Stimulated activated CD4-positive, alpha-beta T cell treated with anti-CD3 and anti-CD28 coated beads, Interleukin-2, amount 100 ng/mL, for 24 hours (primary cell): Measurements from ENCODE around the gene C1QTNF8.
"Not testable (repeated sequence)": the region's sequence is repeated elsewhere in the genome, so short reads cannot be mapped to it uniquely, and the experiment has no call there.

ENCODE experiments used
- DNase-seq, 2 donors: peaks; one replicate each; pipeline ENCODE4 v3.0.0-alpha.2; 2020

Gene C1QTNF8

DNA sequence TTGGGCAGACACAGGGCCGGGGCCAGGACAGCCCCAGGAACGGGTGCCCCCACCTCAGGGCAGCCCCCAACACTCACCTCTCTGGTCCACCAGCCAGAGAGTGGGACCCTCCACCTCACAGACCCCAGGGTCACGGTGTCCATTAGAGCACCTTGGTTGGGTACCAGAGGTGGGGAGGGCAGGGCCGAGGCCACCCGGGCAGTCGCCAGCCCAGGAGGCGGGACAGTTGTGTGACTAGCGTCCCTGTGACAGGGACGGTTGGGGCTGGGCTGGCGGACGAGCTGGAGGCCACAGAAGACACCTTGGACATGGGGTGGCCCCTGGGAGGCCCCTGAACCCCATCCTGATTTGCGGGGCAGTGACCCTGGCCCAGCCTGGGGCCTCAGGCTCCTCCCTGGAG is 11.7 kb upstream of the C1QTNF8 start:
- no peak for DNase-seq

GRCh38 chr16:1107141-1107540 is 11.1 kb upstream of the C1QTNF8 start:
- no peak for DNase-seq

GRCh38 chr16:1106659-1107058 is 10.6 kb upstream of the C1QTNF8 start:
- DNase-seq, result no peak

- peak; percentile 54 to 65 for DNase-seq
These were observed 10.0 kb upstream of the C1QTNF8 start for GRCh38 chr16:1105888-1106620.

GRCh38 chr16:1103636-1103980 is 7.6 kb upstream of the C1QTNF8 start:
- DNase-seq, result no peak

GRCh38 chr16:1102921-1103635 is 7.0 kb upstream of the C1QTNF8 start:
- DNase-seq, result peak; percentile 78 to 81

GRCh38 chr16:1102333-1102700 is 6.3 kb upstream of the C1QTNF8 start:
- DNase-seq, result no peak

DNA sequence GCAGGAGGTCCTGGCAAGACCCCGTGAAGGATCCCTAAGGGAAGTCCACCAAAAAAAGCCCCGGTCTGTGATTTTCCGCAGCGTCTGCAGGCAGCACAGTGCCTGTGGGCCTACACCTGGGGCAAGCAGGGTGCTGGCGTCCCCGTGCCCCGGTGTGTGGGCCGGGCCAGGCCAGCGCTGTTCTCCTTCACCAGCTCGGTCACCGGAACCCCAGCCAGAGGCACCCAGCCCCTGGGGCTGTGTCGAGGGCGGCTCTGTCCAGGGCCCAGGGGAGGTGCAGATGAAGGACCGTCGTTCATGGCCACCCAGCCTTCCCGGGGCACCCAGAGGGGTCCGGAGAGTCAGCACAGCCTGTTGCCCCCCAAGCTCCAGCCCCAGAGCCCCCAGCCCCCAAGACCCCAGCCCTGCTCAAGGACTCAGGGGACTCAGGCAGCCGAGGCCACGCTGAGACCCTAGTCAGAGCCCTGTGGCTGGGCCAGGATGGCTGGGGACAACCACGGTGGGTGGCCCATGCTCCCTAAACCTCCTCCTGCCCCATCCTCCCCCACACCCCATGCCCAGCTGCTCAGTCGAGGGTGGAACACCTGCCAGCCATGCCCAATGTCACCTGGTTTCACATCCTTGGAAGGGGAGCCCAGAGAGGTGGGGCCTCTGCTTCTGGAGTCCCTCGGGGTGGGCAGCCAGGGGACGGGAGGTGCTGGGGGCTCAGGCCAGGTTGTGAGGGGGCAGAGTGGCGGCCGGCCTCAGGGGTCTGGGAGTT is 5.7 kb upstream of the C1QTNF8 start:
- no peak for DNase-seq

DNA sequence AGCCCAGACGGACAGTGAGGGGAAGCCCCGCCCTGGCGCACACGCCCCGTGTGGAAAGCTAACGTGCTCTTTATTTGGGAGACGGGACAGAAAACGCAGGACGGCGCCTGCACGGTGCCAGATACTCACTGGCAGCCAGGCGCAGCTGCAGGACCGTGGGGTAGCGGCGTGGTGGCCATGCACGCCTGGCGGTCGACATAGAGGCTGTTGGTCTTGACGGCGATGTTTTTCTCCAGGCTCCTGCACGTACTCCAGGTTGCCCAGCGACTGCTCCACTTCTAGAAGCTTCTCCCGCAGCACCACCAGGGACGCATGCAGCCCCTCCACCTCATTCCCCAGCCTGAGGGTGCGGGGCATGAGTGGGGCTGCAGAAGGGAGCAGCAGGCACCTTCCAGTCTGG is 5.1 kb upstream of the C1QTNF8 start:
- no peak for DNase-seq

- DNase-seq, result no peak
These were observed 4.2 kb upstream of the C1QTNF8 start for GRCh38 chr16:1100084-1100800.

DNA sequence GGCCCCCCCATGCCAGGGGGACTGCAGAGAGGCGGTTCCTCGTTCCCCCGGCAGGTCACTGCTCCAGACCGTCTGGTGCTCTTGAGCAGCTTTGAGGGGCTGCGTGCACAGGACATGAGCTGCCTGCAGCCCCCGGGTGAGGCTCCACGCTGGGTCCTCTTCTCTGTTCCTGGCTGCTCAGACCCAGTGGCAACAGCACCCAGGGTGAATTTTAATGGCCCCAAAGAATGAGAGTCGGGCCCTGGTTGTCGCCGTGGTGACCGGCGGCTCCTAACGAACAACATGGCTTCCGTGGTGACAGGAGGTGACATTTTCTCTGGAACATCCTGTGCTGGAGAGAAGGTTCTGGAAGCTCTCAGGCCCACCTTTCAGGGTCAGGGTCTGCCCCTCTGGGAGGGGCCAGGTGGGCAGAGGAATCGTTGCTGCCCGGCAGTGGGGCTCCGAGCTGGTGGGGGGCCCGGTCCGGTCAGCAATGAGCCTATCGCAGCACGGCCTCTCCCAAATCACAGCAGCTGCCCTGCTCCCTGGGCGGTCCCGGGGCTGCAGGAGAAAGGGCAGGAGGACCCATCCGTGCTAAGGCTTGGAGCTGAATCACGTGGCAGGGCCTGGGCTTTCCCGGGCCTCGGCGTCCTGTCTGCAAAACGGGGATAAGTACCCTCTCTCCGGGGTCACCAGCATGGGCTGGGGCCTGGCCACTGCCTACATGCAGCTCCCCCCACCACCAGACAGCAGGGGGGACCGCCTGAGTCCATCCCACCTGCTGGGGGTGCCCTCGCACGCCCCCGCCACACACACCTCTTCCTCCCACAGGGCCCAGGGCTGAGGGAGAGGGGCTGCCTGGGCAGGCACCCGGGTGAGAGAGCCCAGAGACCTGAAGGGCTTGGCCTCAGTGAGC is 3.4 kb upstream of the C1QTNF8 start:
- DNase-seq, result no peak

DNA sequence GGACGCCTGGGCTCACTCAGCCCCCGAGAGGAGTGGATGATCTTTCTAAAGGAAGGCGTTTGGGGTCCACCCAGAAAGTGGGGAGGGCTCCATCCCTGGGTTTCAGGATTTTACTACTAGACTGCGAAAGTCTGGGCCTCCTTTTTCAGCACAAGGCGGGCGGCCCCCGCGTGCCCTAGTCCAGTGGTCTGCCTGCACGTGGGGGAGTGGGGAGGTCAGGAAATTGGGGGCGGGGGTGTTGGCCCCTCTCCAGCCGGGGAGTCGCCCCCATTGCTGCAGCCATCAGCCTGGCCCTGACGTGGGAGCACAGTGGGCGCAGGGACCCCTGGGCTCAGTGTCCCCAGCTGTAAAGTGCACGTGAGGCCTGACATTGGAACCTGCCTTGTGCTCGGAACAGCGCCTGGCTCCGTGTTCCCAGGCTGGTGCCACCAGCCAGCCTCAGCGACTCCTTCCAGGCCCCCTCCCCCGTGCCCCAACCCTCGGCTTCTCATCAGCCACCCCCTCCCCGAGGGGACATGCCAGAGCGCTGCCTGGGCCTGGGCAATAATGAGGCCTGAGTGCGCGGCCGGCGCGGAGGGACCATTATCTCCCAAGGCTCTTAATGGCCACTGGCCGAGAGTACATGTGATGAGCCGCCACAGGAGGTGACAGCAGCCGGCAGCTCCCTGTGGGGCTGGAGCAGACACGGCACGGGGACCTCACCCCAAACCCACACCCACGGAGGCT is 2.4 kb upstream of the C1QTNF8 start:
- DNase-seq, result no peak

DNA sequence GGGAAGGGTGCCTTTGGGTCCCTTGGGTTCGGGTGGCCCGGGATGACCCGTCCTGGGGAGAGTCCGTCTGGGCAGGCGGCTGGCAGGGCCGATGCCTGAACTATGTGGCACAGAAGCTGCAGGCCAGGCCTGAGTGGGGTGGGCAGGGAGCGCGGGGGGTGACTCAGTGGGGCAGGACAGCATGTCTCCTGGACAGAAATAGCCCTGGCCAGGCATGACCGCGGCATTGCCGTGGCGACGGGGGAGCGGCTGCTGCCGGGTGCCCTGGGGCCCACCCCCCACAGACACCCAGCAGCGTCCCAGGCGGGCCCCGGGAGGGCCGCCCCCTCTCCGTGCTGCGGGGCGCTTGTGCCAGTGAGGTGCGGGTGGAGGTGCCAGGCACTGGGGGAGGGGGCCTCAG is 1.8 kb upstream of the C1QTNF8 start:
- DNase-seq, result no peak

GRCh38 chr16:1097156-1097555 is 1.1 kb upstream of the C1QTNF8 start:
- no peak for DNase-seq

GRCh38 chr16:1095450-1096168 is 435 bp downstream of the C1QTNF8 start:
- no peak for DNase-seq

- DNase-seq, result no peak
These were observed 1.2 kb downstream of the C1QTNF8 start for GRCh38 chr16:1094601-1095449.

DNA sequence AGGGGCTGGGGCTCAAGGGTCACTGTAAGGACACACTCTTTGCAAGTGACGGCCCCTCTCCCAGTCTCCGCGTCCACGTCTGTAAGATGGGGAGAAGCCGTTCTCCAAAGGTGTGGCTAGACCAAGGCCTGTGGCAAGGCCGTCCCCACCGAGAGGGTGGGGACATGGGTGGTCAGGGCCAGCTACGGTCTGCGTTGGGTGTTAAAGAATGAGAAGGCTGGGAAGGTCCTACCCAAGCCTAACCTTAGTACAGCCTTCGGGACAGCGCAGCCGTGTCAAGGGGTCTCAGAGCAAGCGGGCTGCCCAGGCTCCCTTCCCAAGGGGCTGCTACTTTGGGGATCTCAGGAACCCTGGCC is 1.9 kb downstream of the C1QTNF8 start:
- no peak for DNase-seq

DNA sequence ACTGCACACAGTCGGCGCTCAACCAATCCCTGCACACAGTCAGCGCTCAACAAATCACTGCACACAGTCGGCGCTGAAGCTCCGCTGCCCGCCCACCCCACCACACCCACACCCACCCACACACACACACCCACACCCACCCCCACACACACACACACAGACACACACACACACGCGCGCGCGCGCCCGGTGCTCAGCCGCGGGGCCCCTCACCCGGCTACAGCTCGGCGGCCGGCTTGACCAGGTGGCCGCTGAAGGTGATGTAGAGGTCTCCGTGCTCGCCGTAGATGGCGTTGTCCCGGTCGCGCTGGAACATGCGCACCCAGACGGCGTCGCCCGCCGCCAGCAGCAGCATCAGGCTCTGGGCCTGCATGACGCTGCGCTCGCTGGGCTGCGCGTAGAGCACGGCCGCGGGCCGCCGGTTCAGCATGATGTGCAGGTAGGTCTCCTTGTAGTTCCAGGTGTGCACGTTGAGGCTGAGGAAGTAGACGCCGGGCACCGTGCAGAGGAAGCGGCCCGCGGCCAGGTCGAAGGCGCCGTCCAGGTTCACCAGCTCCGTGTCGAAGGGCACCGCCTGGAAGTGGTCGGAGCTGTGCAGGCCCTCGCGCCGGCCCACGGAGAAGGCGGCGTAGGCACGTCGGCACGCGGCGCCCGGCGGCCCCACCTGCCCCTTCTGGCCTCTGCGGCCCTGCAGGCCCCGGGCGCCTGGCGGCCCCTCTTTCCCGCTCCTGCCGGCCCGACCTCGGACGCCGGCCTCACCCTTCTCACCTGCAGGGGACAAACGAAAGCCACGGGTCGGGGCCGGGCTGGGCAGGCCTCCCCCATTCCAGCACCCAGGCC is 2.5 kb downstream of the C1QTNF8 start:
- DNase-seq, result peak in 1 of 2 donors; percentile 32

DNA sequence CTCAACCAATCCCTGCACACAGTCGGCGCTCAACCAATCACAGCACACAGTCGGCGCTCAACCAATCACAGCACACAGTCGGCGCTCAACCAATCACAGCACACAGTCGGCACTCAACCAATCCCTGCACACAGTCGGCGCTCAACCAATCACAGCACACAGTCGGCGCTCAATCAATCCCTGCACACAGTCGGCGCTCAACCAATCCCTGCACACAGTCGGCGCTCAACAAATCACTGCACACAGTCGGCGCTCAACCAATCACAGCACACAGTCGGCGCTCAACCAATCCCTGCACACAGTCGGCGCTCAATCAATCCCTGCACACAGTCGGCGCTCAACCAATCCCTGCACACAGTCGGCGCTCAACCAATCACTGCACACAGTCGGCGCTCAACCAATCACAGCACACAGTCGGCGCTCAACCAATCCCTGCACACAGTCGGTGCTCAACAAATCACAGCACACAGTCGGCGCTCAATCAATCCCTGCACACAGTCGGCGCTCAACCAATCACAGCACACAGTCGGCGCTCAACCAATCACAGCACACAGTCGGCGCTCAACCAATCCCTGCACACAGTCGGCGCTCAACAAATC is 3.3 kb downstream of the C1QTNF8 start:
- not testable (repeated sequence) for DNase-seq
